Mesendoderm (in vitro differentiated cells): Measurements from ENCODE around the gene RXYLT1.
A peak's percentile ranks its signal among the peaks of the same experiment; 100 is the strongest.

ENCODE experiments used
- DNase-seq: peaks from one replicate; pipeline ENCODE4 v3.0.0; 2013
- H2AK5ac ChIP-seq: 2 replicates; pipeline ENCODE4 v1.6.1; 2013; ENCODE audit warnings: low read length, inconsistent platforms
- H2BK120ac ChIP-seq: 2 replicates; pipeline ENCODE4 v1.6.1; 2013; ENCODE audit warnings: low read depth, mild to moderate bottlenecking, low read length, moderate library complexity, mixed read lengths
- H2BK15ac ChIP-seq: replicated peaks from 2 replicates; pipeline ENCODE4 v1.6.1; 2013; ENCODE audit warnings: low read depth, mild to moderate bottlenecking, moderate library complexity
- H2BK5ac ChIP-seq: 2 replicates; pipeline ENCODE4 v1.6.1; 2013; ENCODE audit warnings: low read length, inconsistent platforms
- H3K18ac ChIP-seq: 2 replicates; pipeline ENCODE4 v1.6.1; 2013; ENCODE audit warnings: mild to moderate bottlenecking, low read length, mixed read lengths
- H3K23ac ChIP-seq: one replicate; pipeline ENCODE4 v1.6.1; 2013; ENCODE audit warnings: low read length
- H3K27ac ChIP-seq: 2 replicates; pipeline ENCODE4 v1.5.1; 2013; ENCODE audit warnings: low read depth, mild to moderate bottlenecking, inconsistent platforms, low read length, moderate library complexity
- H3K27me3 ChIP-seq: 2 replicates; pipeline ENCODE4 v1.6.1; 2013; ENCODE audit warnings: low read length, control low read depth, mild to moderate bottlenecking, inconsistent platforms; ENCODE audit not compliant: insufficient read depth, poor library complexity
- H3K36me3 ChIP-seq: 2 replicates; pipeline ENCODE4 v1.6.1; 2013; ENCODE audit warnings: low read length, inconsistent platforms; ENCODE audit not compliant: control insufficient read depth, insufficient read depth
- H3K4ac ChIP-seq: one replicate; pipeline ENCODE4 v1.6.1; 2013; ENCODE audit warnings: low read depth, mild to moderate bottlenecking, low read length, moderate library complexity
- H3K4me1 ChIP-seq: 2 replicates; pipeline ENCODE4 v1.6.1; 2013; ENCODE audit warnings: low read depth, low read length, inconsistent platforms; ENCODE audit not compliant: control insufficient read depth
- H3K4me2 ChIP-seq: 2 replicates; pipeline ENCODE4 v1.6.1; 2013; ENCODE audit warnings: low read length
- H3K4me3 ChIP-seq: 2 replicates; pipeline ENCODE4 v1.5.1; 2013; ENCODE audit warnings: mild to moderate bottlenecking, low read length
- H3K56ac ChIP-seq: one replicate; pipeline ENCODE4 v1.6.1; 2013; ENCODE audit warnings: low read length
- H3K79me1 ChIP-seq: 2 replicates; pipeline ENCODE4 v1.6.1; 2013; ENCODE audit warnings: low read length, inconsistent platforms
- H3K79me2 ChIP-seq: 2 replicates; pipeline ENCODE4 v1.6.1; 2013; ENCODE audit warnings: mild to moderate bottlenecking, low read length; ENCODE audit not compliant: control insufficient read depth, insufficient read depth
- H3K9ac ChIP-seq: 2 replicates; pipeline ENCODE4 v1.6.1; 2013; ENCODE audit warnings: low read length, inconsistent platforms
- H4K5ac ChIP-seq: one replicate; pipeline ENCODE4 v1.6.1; 2013; ENCODE audit warnings: low read length
- H4K8ac ChIP-seq: one replicate; pipeline ENCODE4 v1.6.1; 2013; ENCODE audit warnings: low read depth, mild to moderate bottlenecking, control low read depth, low read length, moderate library complexity
- WGBS: extraction: QIAGEN DNeasy Blood & Tissue Kit; methylation state at CpG from one replicate; pipeline ENCODE4 v1.1.7; 2013; ENCODE audit warnings: low lambda C conversion rate, missing lambda C conversion rate; ENCODE audit not compliant: insufficient coverage; ENCODE audit errors: extremely low coverage; 5-methylcytosine and 5-hydroxymethylcytosine counted together

RXYLT1 gene

GRCh38 chr12:63823040-63823439 lies 43.3 kb downstream of the RXYLT1 start:
- Histone ChIP-seq H2BK120ac (no peak overlapping the region), H3K36me3 (no peaks in the 10 kb centered on the region), H3K79me1 (no peaks in the 10 kb centered on the region), H3K23ac (no peak overlapping the region), H3K18ac (no peak overlapping the region), H4K5ac (no peak overlapping the region), H3K4me3 (no peak overlapping the region), H3K4ac (no peak overlapping the region), H3K27me3 (no peaks in the 10 kb centered on the region), H2AK5ac (no peak overlapping the region), H3K9ac (no peak overlapping the region), H3K27ac (no peak overlapping the region), H2BK5ac (no peak overlapping the region), H3K79me2 (no peaks in the 10 kb centered on the region), H3K4me1 (no peaks in the 10 kb centered on the region), H3K56ac (no peak overlapping the region), H3K4me2 (no peak overlapping the region), H4K8ac (no peak overlapping the region), H2BK15ac (no peak overlapping the region)
- WGBS, result no CpG with 5 or more reads among the region's 6 CpGs
- DNase-seq, result no peak

- Histone ChIP-seq H2AK5ac (no peak overlapping the region), H3K18ac (no peak overlapping the region), H3K56ac (no peak overlapping the region), H3K4ac (no peak overlapping the region), H3K4me1 (no peaks in the 10 kb centered on the region), H3K9ac (no peak overlapping the region), H2BK5ac (no peak overlapping the region), H3K4me2 (no peak overlapping the region), H4K8ac (no peak overlapping the region), H4K5ac (no peak overlapping the region), H3K23ac (no peak overlapping the region), H3K79me1 (no peaks in the 10 kb centered on the region), H2BK15ac (no peak overlapping the region), H3K4me3 (no peak overlapping the region), H2BK120ac (no peak overlapping the region), H3K36me3 (no peaks in the 10 kb centered on the region), H3K27ac (no peak overlapping the region), H3K27me3 (no peaks in the 10 kb centered on the region), H3K79me2 (no peaks in the 10 kb centered on the region)
- no CpG with 5 or more reads among the region's 4 CpGs for WGBS
- peak; percentile 55 for DNase-seq
These were observed 46.4 kb downstream of the RXYLT1 start for GRCh38 chr12:63826006-63826585.

GRCh38 chr12:63828867-63829266 lies 49.2 kb downstream of the RXYLT1 start:
- H2BK120ac ChIP-seq, result no peak overlapping the region
- H3K18ac ChIP-seq, result no peak overlapping the region

GRCh38 chr12:63836046-63836445 lies 56.3 kb downstream of the RXYLT1 start:
- Histone ChIP-seq H3K27me3 (no peaks in the 10 kb centered on the region), H3K4me3 (no peak overlapping the region), H3K36me3 (no peaks in the 10 kb centered on the region), H3K4me1 (no peaks in the 10 kb centered on the region), H3K4me2 (no peak overlapping the region), H3K23ac (no peak overlapping the region), H2BK15ac (no peak overlapping the region), H3K27ac (no peak overlapping the region), H3K79me1 (no peaks in the 10 kb centered on the region), H2BK120ac (no peak overlapping the region), H3K9ac (no peak overlapping the region), H3K4ac (no peak overlapping the region), H3K18ac (no peak overlapping the region), H4K8ac (no peak overlapping the region), H2AK5ac (no peak overlapping the region), H4K5ac (no peak overlapping the region), H2BK5ac (no peak overlapping the region), H3K79me2 (no peaks in the 10 kb centered on the region), H3K56ac (no peak overlapping the region)
- no CpG with 5 or more reads among the region's 2 CpGs for WGBS
- DNase-seq, result no peak

More at GRCh38 chr12:63828867-63829266, 49.2 kb downstream of the RXYLT1 start:
- no CpG with 5 or more reads among the region's 2 CpGs for WGBS
- Histone ChIP-seq H3K79me1 (no peaks in the 10 kb centered on the region), H3K4me2 (no peak overlapping the region), H4K5ac (no peak overlapping the region), H3K4ac (no peak overlapping the region), H3K56ac (no peak overlapping the region), H2BK5ac (no peak overlapping the region), H3K4me1 (no peaks in the 10 kb centered on the region), H3K27ac (no peak overlapping the region), H2AK5ac (no peak overlapping the region), H3K23ac (no peak overlapping the region), H2BK15ac (no peak overlapping the region), H3K9ac (no peak overlapping the region), H3K4me3 (no peak overlapping the region), H3K27me3 (no peaks in the 10 kb centered on the region), H3K36me3 (no peaks in the 10 kb centered on the region), H3K79me2 (no peaks in the 10 kb centered on the region), H4K8ac (no peak overlapping the region)
- DNase-seq, result no peak

GRCh38 chr12:63836936-63837335 lies 57.2 kb downstream of the RXYLT1 start:
- Histone ChIP-seq H3K18ac (no peak overlapping the region), H3K79me2 (no peaks in the 10 kb centered on the region), H3K4me1 (no peaks in the 10 kb centered on the region), H2BK5ac (no peak overlapping the region), H2BK15ac (no peak overlapping the region), H3K79me1 (no peaks in the 10 kb centered on the region), H3K23ac (no peak overlapping the region), H4K5ac (no peak overlapping the region), H2BK120ac (no peak overlapping the region), H4K8ac (no peak overlapping the region), H3K36me3 (no peaks in the 10 kb centered on the region), H3K27me3 (no peaks in the 10 kb centered on the region), H3K27ac (no peak overlapping the region), H3K9ac (no peak overlapping the region), H3K4ac (no peak overlapping the region), H3K56ac (no peak overlapping the region), H3K4me3 (no peak overlapping the region), H3K4me2 (no peak overlapping the region), H2AK5ac (no peak overlapping the region)
- DNase-seq, result no peak
- WGBS, result no CpG with 5 or more reads among the region's 3 CpGs

GRCh38 chr12:63838411-63838810 lies 58.7 kb downstream of the RXYLT1 start:
- Histone ChIP-seq H3K27me3 (no peaks in the 10 kb centered on the region), H2AK5ac (no peak overlapping the region), H2BK120ac (no peak overlapping the region), H3K4me3 (no peak overlapping the region), H2BK15ac (no peak overlapping the region), H3K4ac (no peak overlapping the region), H3K79me2 (no peaks in the 10 kb centered on the region), H4K5ac (no peak overlapping the region), H3K79me1 (no peaks in the 10 kb centered on the region), H3K9ac (no peak overlapping the region), H3K23ac (no peak overlapping the region), H3K18ac (no peak overlapping the region), H3K4me2 (no peak overlapping the region), H3K4me1 (no peaks in the 10 kb centered on the region), H3K56ac (no peak overlapping the region), H4K8ac (no peak overlapping the region), H2BK5ac (no peak overlapping the region), H3K36me3 (no peaks in the 10 kb centered on the region), H3K27ac (no peak overlapping the region)
- no CpG with 5 or more reads among the region's 9 CpGs for WGBS
- no peak for DNase-seq
